ENCODE results near the gene EMD.

GRCh38 chrX:154376774-154377173 lies 2.3 kb upstream of the EMD start:
- TF ChIP-seq CTCF (IDR thresholded peaks at IDR 0.05) (no peak), POLR2AphosphoS5 (IDR thresholded peaks at IDR 0.05) (no peak), POLR2A (IDR thresholded peaks at IDR 0.05) (no peak)

Data from prostate gland (tissue), 2 donors.